SIG-M5 treated with dmso at 0.1 percent for 504 hours (cell line): Measurements from ENCODE around the gene FADS6.

ENCODE experiments used
- DNase-seq: peaks from one replicate; lab custom pipeline; 2025; ENCODE audit not compliant: unreplicated experiment; lab: John Stamatoyannopoulos, UW

FADS6 gene

GRCh38 chr17:74855323-74855722, 38.1 kb downstream of the FADS6 start:
- no peak for DNase-seq

- DNase-seq = no peak
These were observed 38.6 kb downstream of the FADS6 start for GRCh38 chr17:74854792-74855191.

GRCh38 chr17:74853669-74854068, 39.8 kb downstream of the FADS6 start:
- no peak for DNase-seq

- no peak for DNase-seq
These were observed 40.4 kb downstream of the FADS6 start for GRCh38 chr17:74853048-74853397.

- no peak for DNase-seq
These were observed 41.0 kb downstream of the FADS6 start for GRCh38 chr17:74852237-74853047.

- DNase-seq = no peak
These were observed 41.7 kb downstream of the FADS6 start for GRCh38 chr17:74851612-74852236.

GRCh38 chr17:74850914-74851313, 42.5 kb downstream of the FADS6 start:
- DNase-seq = no peak

GRCh38 chr17:74850310-74850709, 43.1 kb downstream of the FADS6 start:
- no peak for DNase-seq

- no peak for DNase-seq
These were observed 44.6 kb downstream of the FADS6 start for GRCh38 chr17:74848656-74849399.

GRCh38 chr17:74846621-74847020, 46.8 kb downstream of the FADS6 start:
- DNase-seq = no peak

- no peak for DNase-seq
These were observed 50.1 kb downstream of the FADS6 start for GRCh38 chr17:74843352-74843627.

GRCh38 chr17:74842599-74843351, 50.7 kb downstream of the FADS6 start:
- no peak for DNase-seq

GRCh38 chr17:74842146-74842598, 51.3 kb downstream of the FADS6 start:
- DNase-seq = no peak

GRCh38 chr17:74840989-74841666, 52.3 kb downstream of the FADS6 start:
- peak; percentile 38 for DNase-seq

- no peak for DNase-seq
These were observed 53.2 kb downstream of the FADS6 start for GRCh38 chr17:74839990-74840852.

GRCh38 chr17:74838274-74838673, 55.2 kb downstream of the FADS6 start:
- DNase-seq = no peak

- no peak for DNase-seq
These were observed 56.6 kb downstream of the FADS6 start for GRCh38 chr17:74836691-74837467.

- no peak for DNase-seq
These were observed 57.2 kb downstream of the FADS6 start for GRCh38 chr17:74836191-74836590.
